SH-SY5Y (cell line): Measurements from ENCODE around the gene ITPKC.

Experiments used
- GATA2 ChIP-seq: IDR thresholded peaks from 2 replicates; pipeline ENCODE4 v1.6.1; 2011; ENCODE audit warnings: mild to moderate bottlenecking, low read depth, low read length
- GATA3 ChIP-seq: IDR thresholded peaks from 2 replicates; pipeline ENCODE4 v1.6.1; 2011; ENCODE audit warnings: low read depth, mild to moderate bottlenecking, low read length, moderate library complexity

Gene ITPKC

DNA sequence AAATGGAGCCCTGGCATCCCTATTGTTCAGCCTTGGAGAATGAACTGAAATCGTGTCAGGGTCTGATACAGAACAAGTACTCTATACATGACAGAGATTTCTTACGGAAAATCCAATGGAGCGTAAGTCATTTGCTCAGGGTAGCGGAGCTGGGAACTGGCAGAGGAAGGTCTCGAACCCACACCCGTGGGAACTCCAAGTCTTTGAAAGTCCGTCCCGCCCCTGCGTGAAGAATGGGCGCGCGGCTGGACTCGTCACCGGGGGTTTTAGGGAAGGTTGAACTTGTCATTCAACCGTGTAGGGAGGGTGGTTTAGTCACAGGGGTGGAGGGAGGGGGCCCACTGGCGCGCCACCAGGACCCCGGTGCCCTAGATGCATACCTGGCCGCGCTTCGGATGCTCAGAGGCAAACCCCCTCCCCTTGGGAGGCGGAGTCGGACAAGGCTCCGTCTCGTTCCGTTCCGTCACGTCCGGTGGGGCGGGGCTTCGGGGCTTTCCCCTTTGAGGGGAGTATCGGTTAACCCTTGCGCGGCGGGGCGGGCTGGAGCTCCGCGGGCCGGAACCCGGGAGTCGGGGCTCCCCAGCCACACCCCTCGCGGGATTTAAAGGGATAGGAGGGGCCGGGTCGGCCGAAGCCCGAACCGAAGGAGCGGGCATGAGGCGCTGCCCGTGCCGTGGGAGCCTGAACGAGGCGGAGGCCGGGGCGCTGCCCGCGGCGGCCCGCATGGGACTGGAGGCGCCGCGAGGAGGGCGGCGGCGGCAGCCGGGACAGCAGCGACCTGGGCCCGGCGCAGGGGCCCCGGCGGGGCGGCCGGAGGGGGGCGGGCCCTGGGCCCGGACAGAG, at the start of gene ITPKC, which contains the start of gene COQ8B:
Gene ITPKC (plus strand): TSS at position 631 of the 843 bp plus-strand sequence. CDS start 24 bp downstream, at position 655.
Gene COQ8B (minus strand): TSS at position 405 of the 843 bp plus-strand sequence. CDS start 2,254 bp downstream, outside the sequence.
- TF ChIP-seq GATA2: no peak
- no peak for TF ChIP-seq GATA3

- no peak for TF ChIP-seq GATA3
- TF ChIP-seq GATA2: no peak
Observed at GRCh38 chr19:40667602-40668001, 49.3 kb upstream of the ITPKC start.

GRCh38 chr19:40668991-40669614, 47.8 kb upstream of the ITPKC start:
- TF ChIP-seq GATA2 (no peak), GATA3 (no peak)

GRCh38 chr19:40671404-40671803, 45.5 kb upstream of the ITPKC start:
- no peak for TF ChIP-seq GATA3
- TF ChIP-seq GATA2: no peak

- TF ChIP-seq GATA2: no peak
- no peak for TF ChIP-seq GATA3
Observed at GRCh38 chr19:40672038-40672437, 44.9 kb upstream of the ITPKC start.

GRCh38 chr19:40672573-40673299, 44.2 kb upstream of the ITPKC start:
- TF ChIP-seq GATA2: no peak
- TF ChIP-seq GATA3: no peak

- no peak for TF ChIP-seq GATA2
Observed at GRCh38 chr19:40673397-40673796, 43.5 kb upstream of the ITPKC start.

GRCh38 chr19:40674291-40674690, 42.6 kb upstream of the ITPKC start:
- TF ChIP-seq GATA2 (no peak), GATA3 (no peak)

DNA sequence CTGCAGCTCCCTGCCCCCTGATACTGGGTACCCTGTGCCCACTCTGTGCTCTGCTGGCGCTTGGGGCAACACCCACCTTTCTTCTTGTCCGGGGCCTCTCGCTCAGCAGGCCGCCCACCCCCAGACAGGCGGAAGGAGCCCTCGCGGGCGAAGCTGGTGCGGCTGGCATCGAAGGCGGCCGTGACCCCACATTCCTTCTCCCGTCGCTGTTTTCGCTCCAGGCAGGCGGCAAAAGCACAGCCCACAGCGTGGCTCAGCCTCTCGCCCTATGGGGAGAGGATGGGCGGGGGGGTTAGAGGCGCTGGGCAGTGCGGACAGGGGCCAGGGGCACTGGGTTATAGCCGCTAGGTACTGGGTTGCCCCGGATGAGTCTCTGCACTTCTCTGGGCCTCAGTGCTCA, 39.8 kb upstream of the ITPKC start:
- TF ChIP-seq GATA2: no peak
- TF ChIP-seq GATA3: no peak

GRCh38 chr19:40681039-40681438, 35.9 kb upstream of the ITPKC start:
- TF ChIP-seq GATA2: no peak
- no peak for TF ChIP-seq GATA3

DNA sequence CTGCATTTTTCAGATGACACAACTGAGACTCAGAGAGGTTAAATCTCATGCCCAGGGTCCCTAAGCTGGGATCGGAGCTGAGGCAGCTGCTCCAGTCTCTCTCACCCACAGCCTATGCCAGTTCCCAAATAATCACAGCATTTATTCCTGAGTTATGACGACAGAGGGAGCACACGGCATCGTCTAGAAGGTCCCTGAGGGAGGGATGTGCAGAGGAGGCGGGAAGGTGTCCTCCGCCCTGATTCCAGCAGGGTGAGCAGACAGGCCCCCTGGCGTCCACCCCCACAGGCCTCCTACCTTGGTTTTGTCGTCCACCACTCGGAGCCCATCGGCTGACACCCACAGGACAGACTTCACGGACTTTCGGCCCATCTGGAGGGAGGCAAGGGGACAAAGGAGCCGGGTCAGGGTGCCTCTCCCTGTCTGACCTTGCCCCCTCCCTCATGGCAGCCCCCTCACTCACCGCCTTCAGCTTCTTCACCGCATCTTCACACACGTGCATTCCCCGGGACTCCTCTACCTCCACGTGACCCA, 34.4 kb upstream of the ITPKC start:
- no peak for TF ChIP-seq GATA2
- TF ChIP-seq GATA3: no peak

DNA sequence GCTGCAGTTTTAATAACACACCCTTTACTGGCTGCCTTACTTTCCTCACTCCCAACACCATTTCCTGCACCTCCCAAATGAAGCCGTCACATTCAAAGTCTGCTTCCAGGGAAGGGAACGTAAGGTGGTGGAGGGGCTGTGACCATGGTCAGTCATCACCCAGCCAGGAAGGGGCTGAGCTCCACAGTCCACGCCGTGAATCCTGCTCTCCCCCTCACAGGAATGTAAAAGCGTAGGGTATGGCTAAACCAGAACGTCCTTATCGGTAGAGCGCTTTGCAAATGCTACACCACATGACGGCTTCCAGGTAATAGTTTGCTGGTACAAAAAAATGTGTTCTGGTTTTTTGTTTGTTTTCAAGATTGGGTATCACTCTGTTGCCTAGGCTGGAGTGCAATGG, 33.5 kb upstream of the ITPKC start:
- TF ChIP-seq GATA3 (no peak), GATA2 (no peak)

- TF ChIP-seq GATA3: no peak
- TF ChIP-seq GATA2: no peak
Observed at GRCh38 chr19:40684280-40684679, 32.6 kb upstream of the ITPKC start.

DNA sequence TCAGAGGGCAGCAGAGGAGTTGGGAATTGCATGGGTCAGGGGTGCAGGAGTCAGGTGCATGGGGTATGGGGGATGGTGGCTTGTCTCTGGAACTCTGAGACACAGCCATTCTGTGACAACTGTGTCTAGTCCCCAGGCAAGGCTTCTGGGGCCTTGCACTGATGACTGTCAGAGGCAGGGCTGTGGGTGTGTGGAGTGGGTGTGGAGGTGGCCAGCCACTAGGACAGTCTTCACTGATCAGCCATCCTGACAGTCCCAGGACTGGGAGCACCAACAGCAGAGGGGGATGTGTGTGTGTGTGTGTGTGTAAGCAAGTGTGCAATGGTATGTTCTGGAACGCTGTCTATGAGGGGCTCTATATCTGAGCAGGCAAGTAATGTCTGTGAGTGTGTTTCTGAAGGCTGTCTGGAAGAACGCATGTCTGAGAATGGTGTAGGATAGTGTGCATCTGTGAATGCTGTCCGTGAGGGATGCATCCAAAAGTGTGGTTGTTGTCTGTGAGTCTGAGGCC, 31.8 kb upstream of the ITPKC start:
- no peak for TF ChIP-seq GATA2
- TF ChIP-seq GATA3: no peak

DNA sequence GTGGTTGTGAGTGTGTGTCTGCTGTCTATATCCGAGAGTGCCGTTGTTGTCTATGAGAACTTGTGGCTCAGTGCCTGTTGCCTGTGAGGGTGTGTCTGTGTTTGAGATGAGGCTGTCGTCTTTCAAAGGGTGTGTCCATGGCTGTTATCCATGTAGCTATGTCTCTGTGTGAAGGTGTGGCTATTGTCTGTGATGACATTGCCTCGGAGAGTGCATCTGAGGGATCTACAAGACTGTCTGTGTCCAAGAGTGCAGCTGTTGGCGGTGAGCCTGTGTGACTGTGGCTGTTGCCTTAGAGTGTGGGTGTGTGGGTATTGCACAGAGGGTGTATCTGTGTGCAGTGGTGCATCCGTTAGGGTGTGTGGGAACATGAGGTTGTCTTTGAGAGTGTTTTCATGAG, 31.3 kb upstream of the ITPKC start:
- TF ChIP-seq GATA3 (no peak), GATA2 (no peak)

- TF ChIP-seq GATA3: no peak
- no peak for TF ChIP-seq GATA2
Observed at GRCh38 chr19:40686882-40687524, 29.9 kb upstream of the ITPKC start.
